GM12878 (cell line): ENCODE measurements around the gene SYF2. TPM values are rescaled to one million over a fixed set of nuclear protein-coding genes. Genes with fewer than 3 reads are reported as not detected.

Source experiments
- ATAC-seq: fragments of 200-7000 bp; cut with Tn5 transposase; 3 replicates; pipeline ENCODE4 v1.9.1; 2020; ENCODE audit warnings: mild to moderate bottlenecking, moderate library complexity
- BruUV-seq: library from RNA; stranded (reverse); fragments of 400-500 nt; replicated peaks from 2 replicates; lab custom pipeline; 2021; lab: Mats Ljungman, UMichigan
- CTCF ChIA-PET: fragments of 300-600 bp; sonication (Branson Sonifier 250); formaldehyde crosslinking; extraction: SDS; loops from one replicate; lab custom pipeline; 2021; ENCODE audit warnings: inconsistent platforms; lab: Yijun Ruan, JAX
- POLR2A ChIA-PET: fragments of 350-600 bp; formaldehyde crosslinking; extraction: SDS; loops from one replicate; lab custom pipeline; 2021; ENCODE audit warnings: inconsistent platforms; lab: Charles Lee
- RAD21 ChIA-PET: fragments of 300-600 bp; sonication (Branson Sonifier 250); formaldehyde crosslinking; loops from one replicate; lab custom pipeline; 2023; ENCODE audit warnings: antibody characterized with exemption; ENCODE audit not compliant: unreplicated experiment; lab: Charles Lee
- SMC1A ChIA-PET: fragments of 300-600 bp; sonication (Branson Sonifier 250); formaldehyde crosslinking; loops from one replicate; lab custom pipeline; 2023; ENCODE audit not compliant: unreplicated experiment, uncharacterized antibody; lab: Charles Lee
- DNase-seq: peaks from one replicate; pipeline ENCODE4 v3.0.0-alpha.2; 2011; ENCODE audit warnings: low read depth, low spot score
- FAIRE-seq: peaks from 3 replicates; lab custom pipeline; 2011; peaks lifted over from hg19 to GRCh38; lab: Jason Lieb, UNC
- H2AFZ ChIP-seq: 2 replicates; pipeline ENCODE4 v1.6.0; 2011; ENCODE audit warnings: low read depth, low read length, control low read depth; ENCODE audit not compliant: control insufficient read depth
- H3K27ac ChIP-seq: 2 replicates; pipeline ENCODE4 v1.5.1; 2011; ENCODE audit warnings: control low read depth; ENCODE audit not compliant: control insufficient read depth, insufficient read depth
- H3K27me3 ChIP-seq, 2 experiments: replicated peaks in 1 of 2; 2 replicates each; pipeline versions ENCODE4 v1.6.0 to v1.6.1; 2011; ENCODE audit warnings: low read length in 1 of 2; ENCODE audit not compliant: control insufficient read depth in 2 of 2, insufficient read depth in 2 of 2
- H3K36me3 ChIP-seq, 2 experiments: 2 replicates each; pipeline ENCODE4 v1.5.1; 2011; ENCODE audit warnings: low read length in 1 of 2; ENCODE audit not compliant: control insufficient read depth in 2 of 2, insufficient read depth in 2 of 2
- H3K4me1 ChIP-seq: 2 replicates; pipeline ENCODE4 v1.6.1; 2011; ENCODE audit warnings: mild to moderate bottlenecking, low read length, moderate library complexity, mixed read lengths; ENCODE audit not compliant: control insufficient read depth, insufficient read depth
- H3K4me2 ChIP-seq: 2 replicates; pipeline ENCODE4 v1.6.0; 2011; ENCODE audit warnings: control low read depth; ENCODE audit not compliant: control insufficient read depth, insufficient read depth
- H3K4me3 ChIP-seq: fragments of 200-600 bp; sonication (generic); 2 replicates; pipeline ENCODE4 v1.5.1; 2016
- H3K79me2 ChIP-seq: 2 replicates; pipeline ENCODE4 v1.6.0; 2011; ENCODE audit warnings: low read length; ENCODE audit not compliant: control insufficient read depth, insufficient read depth
- H3K9ac ChIP-seq: 2 replicates; pipeline ENCODE4 v1.8.0; 2011; ENCODE audit warnings: low read length, control low read depth, mixed read lengths; ENCODE audit not compliant: control insufficient read depth, insufficient read depth
- H3K9me3 ChIP-seq: replicated peaks from 3 replicates; pipeline ENCODE4 v1.5.1; 2011; ENCODE audit warnings: mild to moderate bottlenecking, low read length; ENCODE audit not compliant: control insufficient read depth, insufficient read depth
- H4K20me1 ChIP-seq: 2 replicates; pipeline ENCODE4 v1.6.0; 2011; ENCODE audit not compliant: control insufficient read depth, insufficient read depth
- BCL3 ChIP-seq: IDR thresholded peaks from 2 replicates; pipeline ENCODE4 v1.6.1; 2011; ENCODE audit warnings: borderline replicate concordance, low read depth, mild to moderate bottlenecking, moderate library complexity, low read length; ENCODE audit not compliant: insufficient read depth, poor library complexity, severe bottlenecking
- EED ChIP-seq: sonication (generic); IDR thresholded peaks from 2 replicates; pipeline ENCODE4 v1.6.1; 2016; ENCODE audit warnings: antibody characterized with exemption, low read depth
- GABPA ChIP-seq: IDR thresholded peaks from 2 replicates; pipeline ENCODE4 v1.6.1; 2014; ENCODE audit warnings: antibody characterized with exemption, low read depth, mild to moderate bottlenecking, inconsistent platforms
- GATAD2B ChIP-seq: fragments of 450-650 bp; conservative IDR thresholded peaks from 2 replicates; pipeline ENCODE4 v1.6.1; 2017; ENCODE audit warnings: low read depth, mild to moderate bottlenecking, moderate library complexity
- KAT2A ChIP-seq: conservative IDR thresholded peaks from 2 replicates; pipeline ENCODE4 v1.6.1; 2011; ENCODE audit warnings: low read depth, low read length; ENCODE audit not compliant: control insufficient read depth
- MEF2A ChIP-seq: IDR thresholded peaks from 2 replicates; pipeline ENCODE4 v1.6.1; 2011; ENCODE audit warnings: low read depth, mild to moderate bottlenecking, low read length, moderate library complexity; ENCODE audit not compliant: insufficient read depth
- RB1 ChIP-seq: fragments of 450-650 bp; formaldehyde crosslinking; IDR thresholded peaks from 2 replicates; pipeline ENCODE4 v1.6.1; 2017; ENCODE audit warnings: mild to moderate bottlenecking, borderline replicate concordance
- RCOR1 ChIP-seq: conservative IDR thresholded peaks from 2 replicates; pipeline ENCODE4 v1.6.1; 2012; ENCODE audit warnings: low read depth, low read length, improper control_type of control experiment
- SREBF1 ChIP-seq: IDR thresholded peaks from 2 replicates; pipeline ENCODE4 v1.6.1; 2012; ENCODE audit warnings: mild to moderate bottlenecking, low read length
- STAT1 ChIP-seq: fragments of 450-650 bp; conservative IDR thresholded peaks from 2 replicates; pipeline ENCODE4 v1.6.1; 2014; ENCODE audit warnings: antibody characterized with exemption, mild to moderate bottlenecking
- TCF7 ChIP-seq: IDR thresholded peaks from 2 replicates; pipeline ENCODE4 v1.6.1; 2014; ENCODE audit warnings: antibody characterized with exemption, borderline replicate concordance
- WRNIP1 ChIP-seq: IDR thresholded peaks from 2 replicates; pipeline ENCODE4 v1.6.1; 2011; ENCODE audit warnings: low read depth, low read length, improper control_type of control experiment, borderline replicate concordance
- ZNF217 ChIP-seq: fragments of 450-650 bp; IDR thresholded peaks from 2 replicates; pipeline ENCODE4 v1.6.1; 2017; ENCODE audit warnings: antibody characterized with exemption, mild to moderate bottlenecking
- ZNF274 ChIP-seq: IDR thresholded peaks from one replicate; pipeline ENCODE4 v1.8.0; 2011; ENCODE audit not compliant: insufficient read length, insufficient read depth
- ZNF384 ChIP-seq: IDR thresholded peaks from 2 replicates; pipeline ENCODE4 v1.6.1; 2012; ENCODE audit warnings: low read depth, mild to moderate bottlenecking, low read length, improper control_type of control experiment, borderline replicate concordance
- ZNF622 ChIP-seq: fragments of 450-650 bp; IDR thresholded peaks from 2 replicates; pipeline ENCODE4 v1.6.1; 2017; ENCODE audit warnings: mild to moderate bottlenecking, inconsistent platforms
- WGBS: methylation state at CpG from one replicate; pipeline ENCODE4 v1.1.6; 2016; ENCODE audit warnings: low lambda C conversion rate; ENCODE audit not compliant: insufficient replicate concordance, insufficient coverage; ENCODE audit errors: missing lambda C conversion rate; 5-methylcytosine and 5-hydroxymethylcytosine counted together
- in situ Hi-C: fragments of 300-500 bp; cut with MboI; formaldehyde crosslinking; loops from 9 replicates; pipeline ENCODE4 v1.14.3; 2018; ENCODE audit warnings: mixed read lengths
- intact Hi-C: fragments of 100-400 bp; cut with micrococcal nuclease; formaldehyde crosslinking; loops from one replicate; pipeline ENCODE4 v1.14.2; 2022; ENCODE audit not compliant: unreplicated experiment
- polyA plus RNA-seq, 11 experiments: library from polyadenylated mRNA; depleted of rRNA in 4 of 11; unstranded in 6 of 11; stranded (reverse) in 5 of 11; fragments of >200 nt; fragmentation: Nextera tagmentation in 4 of 11; fragmentation: Illumina TruSeq in 1 of 11; extraction: Ambion mirVana in 4 of 11; extraction: Trizol in 1 of 11; gene quantifications; 1 replicate in 1 of 11; 2 replicates in 10 of 11; pipeline versions ENCODE4 v1.2.1 to v1.2.3, GENCODE V29; 2011 to 2016; ENCODE audit warnings: inconsistent platforms in 2 of 11, missing spikeins in 2 of 11, low read depth in 1 of 11
- total RNA-seq, 4 experiments: library from RNA; depleted of rRNA in 3 of 4; stranded (reverse); fragments of >200 nt in 3 of 4; fragmentation: Illumina TruSeq in 1 of 4; extraction: Trizol in 1 of 4; gene quantifications; 2 replicates each; pipeline versions ENCODE4 v1.2.1 to v1.2.3, GENCODE V29; 2013 to 2021
- TF ChIP-seq, protein P1 (sequence below): fragments of 450-650 bp; formaldehyde crosslinking; IDR thresholded peaks from 2 replicates; pipeline ENCODE4 v1.4.0; 2022; ENCODE audit warnings: mild to moderate bottlenecking, moderate library complexity

The SYF2 gene
- total and polyA plus RNA-seq, 10 of the 15 experiments (the other 5 are each of a cell fraction or from before 2014, with no cell fraction given): 20.3 to 70.5 (median 35.3) TPM

GRCh38 chr1:25208092-25208491, 24.2 kb downstream of the SYF2 start:
- Histone ChIP-seq H3K4me3 (no peak overlapping the region), H2AFZ (no peak overlapping the region)
- WGBS: 0% methylated on average over 1 of the region's 1 CpG

More at GRCh38 chr1:25208092-25208491, 24.2 kb downstream of the SYF2 start:
- ChIA-PET SMC1A (no interaction called here), CTCF (interaction anchor here (1.5 kb wide), 1 partner anchor 8 kb away, joined by 7 read pairs; no protein-coding TSS in a partner anchor), RAD21 (no interaction called here), POLR2A (interaction anchor here (0.7 kb wide), 1 partner anchor 276 kb away, joined by 4 read pairs; no protein-coding TSS in a partner anchor)
- Histone ChIP-seq H3K9ac (no peak overlapping the region), H3K9me3 (no peaks in the 10 kb centered on the region), H3K36me3 (no peaks in the 10 kb centered on the region), H3K79me2 (no peaks in the 10 kb centered on the region), H3K4me1 (no peaks in the 10 kb centered on the region), H3K4me2 (no peak overlapping the region), H3K27me3 (0 out of 4 replicates have a peak, but pooled peaks cover 0 to 1% of the 10 kb centered on the region in 2 experiments), H3K27ac (no peak overlapping the region), H4K20me1 (no peaks in the 10 kb centered on the region)
- ATAC-seq (no peak), FAIRE-seq (no peak), DNase-seq (no peak)
- intact Hi-C loops (loop anchor here (5.0 to 10.0 kb wide), 4 partner anchors 93 to 283 kb away; no protein-coding TSS in a partner anchor), in situ Hi-C loops (loop anchor here (5.0 to 10.0 kb wide), 2 partner anchors 361 to 523 kb away; no protein-coding TSS in a partner anchor)
- no TSS peak for BruUV-seq
- TF ChIP-seq ZNF217 (no peak), TCF7 (no peak), ZNF274 (no peak), WRNIP1 (no peak), SREBF1 (no peak), RCOR1 (no peak), ZNF384 (no peak), GABPA (no peak), ZNF622 (no peak), RB1 (no peak), MEF2A (no peak), BCL3 (no peak), GATAD2B (no peak), KAT2A (no peak), STAT1 (no peak), EED (no peak)
- TF ChIP-seq, protein P1, sequence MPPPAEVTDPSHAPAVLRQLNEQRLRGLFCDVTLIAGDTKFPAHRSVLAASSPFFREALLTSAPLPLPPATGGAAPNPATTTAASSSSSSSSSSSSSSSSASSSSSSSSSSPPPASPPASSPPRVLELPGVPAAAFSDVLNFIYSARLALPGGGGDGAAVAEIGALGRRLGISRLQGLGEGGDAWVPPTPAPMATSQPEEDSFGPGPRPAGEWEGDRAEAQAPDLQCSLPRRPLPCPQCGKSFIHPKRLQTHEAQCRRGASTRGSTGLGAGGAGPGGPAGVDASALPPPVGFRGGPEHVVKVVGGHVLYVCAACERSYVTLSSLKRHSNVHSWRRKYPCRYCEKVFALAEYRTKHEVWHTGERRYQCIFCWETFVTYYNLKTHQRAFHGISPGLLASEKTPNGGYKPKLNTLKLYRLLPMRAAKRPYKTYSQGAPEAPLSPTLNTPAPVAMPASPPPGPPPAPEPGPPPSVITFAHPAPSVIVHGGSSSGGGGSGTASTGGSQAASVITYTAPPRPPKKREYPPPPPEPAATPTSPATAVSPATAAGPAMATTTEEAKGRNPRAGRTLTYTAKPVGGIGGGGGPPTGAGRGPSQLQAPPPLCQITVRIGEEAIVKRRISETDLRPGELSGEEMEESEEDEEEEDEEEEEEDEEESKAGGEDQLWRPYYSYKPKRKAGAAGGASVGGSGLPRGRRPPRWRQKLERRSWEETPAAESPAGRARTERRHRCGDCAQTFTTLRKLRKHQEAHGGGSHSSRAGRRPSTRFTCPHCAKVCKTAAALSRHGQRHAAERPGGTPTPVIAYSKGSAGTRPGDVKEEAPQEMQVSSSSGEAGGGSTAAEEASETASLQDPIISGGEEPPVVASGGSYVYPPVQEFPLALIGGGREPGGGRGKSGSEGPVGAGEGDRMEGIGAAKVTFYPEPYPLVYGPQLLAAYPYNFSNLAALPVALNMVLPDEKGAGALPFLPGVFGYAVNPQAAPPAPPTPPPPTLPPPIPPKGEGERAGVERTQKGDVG: no peak
